HEK293T (cell line): ENCODE data around the gene HACD2.

Experiments used
- CTCF ChIA-PET: fragments of 350-600 bp; formaldehyde crosslinking; extraction: SDS; loops from one replicate; lab custom pipeline; 2021; ENCODE audit warnings: antibody characterized with exemption, inconsistent platforms; lab: Yijun Ruan, JAX
- POLR2A ChIA-PET: fragments of 350-600 bp; formaldehyde crosslinking; extraction: SDS; loops from one replicate; lab custom pipeline; 2020; ENCODE audit warnings: antibody characterized with exemption, inconsistent platforms; lab: Yijun Ruan, JAX
- DNase-seq: peaks from one replicate; pipeline ENCODE4 v3.0.0; 2012; ENCODE audit warnings: mixed read lengths; ENCODE audit errors: extremely low spot score
- ARNT ChIP-seq: fragments of 450-650 bp; IDR thresholded peaks from 2 replicates; pipeline ENCODE4 v1.6.1; 2017; ENCODE audit warnings: mild to moderate bottlenecking
- BHLHE40 ChIP-seq: fragments of 450-650 bp; IDR thresholded peaks from 2 replicates; pipeline ENCODE4 v1.6.1; 2016; ENCODE audit warnings: mild to moderate bottlenecking, moderate library complexity, borderline replicate concordance
- CTBP1 ChIP-seq: fragments of 450-650 bp; IDR thresholded peaks from 2 replicates; pipeline ENCODE4 v1.6.1; 2016; ENCODE audit warnings: borderline replicate concordance
- ELF4 ChIP-seq: fragments of 450-650 bp; IDR thresholded peaks from 2 replicates; pipeline ENCODE4 v1.6.1; 2017; ENCODE audit warnings: antibody characterized with exemption
- FOXA1 ChIP-seq: fragments of 450-650 bp; IDR thresholded peaks from 2 replicates; pipeline ENCODE4 v1.6.1; 2016; ENCODE audit warnings: mild to moderate bottlenecking
- FOXK2 ChIP-seq: fragments of 450-650 bp; IDR thresholded peaks from 2 replicates; pipeline ENCODE4 v1.6.1; 2016; ENCODE audit warnings: mild to moderate bottlenecking
- FOXM1 ChIP-seq: fragments of 450-650 bp; IDR thresholded peaks from 2 replicates; pipeline ENCODE4 v1.6.1; 2017; ENCODE audit warnings: mild to moderate bottlenecking, borderline replicate concordance
- HDGF ChIP-seq: fragments of 450-650 bp; IDR thresholded peaks from 2 replicates; pipeline ENCODE4 v1.6.1; 2017; ENCODE audit warnings: antibody characterized with exemption, borderline replicate concordance
- L3MBTL2 ChIP-seq: fragments of 450-650 bp; conservative IDR thresholded peaks from 2 replicates; pipeline ENCODE4 v1.6.1; 2016; ENCODE audit warnings: mild to moderate bottlenecking
- LEF1 ChIP-seq: fragments of 450-650 bp; IDR thresholded peaks from 2 replicates; pipeline ENCODE4 v1.6.1; 2017; ENCODE audit warnings: mild to moderate bottlenecking, borderline replicate concordance
- NFRKB ChIP-seq: fragments of 450-650 bp; IDR thresholded peaks from 2 replicates; pipeline ENCODE4 v1.6.1; 2016; ENCODE audit warnings: mild to moderate bottlenecking, moderate library complexity
- SP1 ChIP-seq: fragments of 450-650 bp; IDR thresholded peaks from 2 replicates; pipeline ENCODE4 v1.6.1; 2017
- SUZ12 ChIP-seq: fragments of 450-650 bp; IDR thresholded peaks from 2 replicates; pipeline ENCODE4 v1.6.1; 2016; ENCODE audit warnings: mild to moderate bottlenecking
- TARDBP ChIP-seq: fragments of 450-650 bp; IDR thresholded peaks from 2 replicates; pipeline ENCODE4 v1.6.1; 2016
- ZNF384 ChIP-seq: fragments of 450-650 bp; IDR thresholded peaks from 2 replicates; pipeline ENCODE4 v1.6.1; 2016
- TF ChIP-seq, protein P1 (sequence below): fragments of 450-650 bp; IDR thresholded peaks from 2 replicates; pipeline ENCODE4 v1.6.1; 2016

The HACD2 gene

DNA sequence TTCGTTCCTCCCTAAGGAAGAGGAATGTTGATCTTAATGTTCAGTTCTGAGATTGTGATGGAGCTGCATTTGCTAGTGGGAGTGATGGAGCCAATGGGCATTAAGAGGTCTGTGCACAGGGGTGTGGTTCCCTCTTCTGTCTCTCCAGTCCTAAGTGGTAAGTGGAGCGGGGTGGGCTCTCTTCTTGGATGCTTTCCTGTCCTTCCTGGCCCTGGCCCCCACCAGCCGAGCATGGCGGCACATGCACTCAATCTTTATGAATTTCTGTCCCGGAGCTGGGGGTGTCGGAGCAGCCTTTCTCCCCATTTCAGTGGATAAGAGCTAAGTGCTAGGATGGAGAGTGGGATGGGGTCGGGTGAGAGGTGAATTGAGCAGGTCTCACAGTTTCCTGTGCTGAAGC lies 98.4 kb downstream of the HACD2 start:
- CTCF ChIA-PET, result no interaction called here
- TF ChIP-seq BHLHE40 (no peak), FOXK2 (no peak), SUZ12 (no peak), CTBP1 (no peak), NFRKB (no peak), FOXA1 (no peak), TARDBP (no peak), FOXM1 (no peak), ELF4 (no peak), ZNF384 (no peak), ARNT (no peak), SP1 (no peak), LEF1 (no peak), HDGF (no peak), L3MBTL2 (no peak)
- TF ChIP-seq, protein P1, sequence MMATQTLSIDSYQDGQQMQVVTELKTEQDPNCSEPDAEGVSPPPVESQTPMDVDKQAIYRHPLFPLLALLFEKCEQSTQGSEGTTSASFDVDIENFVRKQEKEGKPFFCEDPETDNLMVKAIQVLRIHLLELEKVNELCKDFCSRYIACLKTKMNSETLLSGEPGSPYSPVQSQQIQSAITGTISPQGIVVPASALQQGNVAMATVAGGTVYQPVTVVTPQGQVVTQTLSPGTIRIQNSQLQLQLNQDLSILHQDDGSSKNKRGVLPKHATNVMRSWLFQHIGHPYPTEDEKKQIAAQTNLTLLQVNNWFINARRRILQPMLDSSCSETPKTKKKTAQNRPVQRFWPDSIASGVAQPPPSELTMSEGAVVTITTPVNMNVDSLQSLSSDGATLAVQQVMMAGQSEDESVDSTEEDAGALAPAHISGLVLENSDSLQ, result no peak
- DNase-seq, result no peak
- POLR2A ChIA-PET, result no interaction called here

GRCh38 chr3:123485551-123485950 lies 99.3 kb downstream of the HACD2 start:
- POLR2A ChIA-PET, result no interaction called here
- DNase-seq, result no peak
- CTCF ChIA-PET, result no interaction called here

DNA sequence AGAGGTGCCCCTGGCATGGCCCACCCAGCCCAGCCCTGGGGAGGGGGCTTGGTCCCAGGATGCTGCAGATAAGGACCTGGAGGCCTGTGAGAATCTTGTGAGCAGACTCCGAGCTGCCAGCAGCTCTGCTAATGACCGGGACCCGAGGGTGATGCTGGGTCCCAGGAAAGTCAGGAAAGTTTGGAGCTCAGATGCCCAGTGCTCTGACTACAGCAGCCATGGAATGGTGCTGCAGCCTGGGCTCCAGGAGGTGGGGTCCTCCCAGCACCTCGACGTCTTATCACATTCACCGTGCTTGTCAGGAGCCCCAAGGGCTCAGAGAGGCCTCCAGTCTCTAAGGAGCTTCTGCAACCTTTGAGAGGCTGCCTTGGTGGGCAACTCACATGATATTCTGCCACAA lies 101.7 kb downstream of the HACD2 start:
- TF ChIP-seq BHLHE40, result no peak
- TF ChIP-seq L3MBTL2, result no peak
- no peak for TF ChIP-seq FOXA1
- no peak for TF ChIP-seq FOXM1
- no peak for TF ChIP-seq ARNT
- TF ChIP-seq NFRKB, result no peak
- TF ChIP-seq CTBP1, result no peak
- ChIA-PET CTCF (no interaction called here), POLR2A (no interaction called here)
- no peak for DNase-seq

More at GRCh38 chr3:123485551-123485950, 99.3 kb downstream of the HACD2 start:
- no peak for TF ChIP-seq L3MBTL2
- no peak for TF ChIP-seq ELF4
- no peak for TF ChIP-seq ARNT
- TF ChIP-seq SP1, result no peak
- no peak for TF ChIP-seq ZNF384
- TF ChIP-seq TARDBP, result no peak
- no peak for TF ChIP-seq HDGF
- TF ChIP-seq SUZ12, result no peak
- no peak for TF ChIP-seq LEF1
- no peak for TF ChIP-seq FOXA1
- no peak for TF ChIP-seq FOXM1
- no peak for TF ChIP-seq FOXK2
- TF ChIP-seq, protein P1, result no peak
- no peak for TF ChIP-seq BHLHE40
- no peak for TF ChIP-seq CTBP1
- no peak for TF ChIP-seq NFRKB

DNA sequence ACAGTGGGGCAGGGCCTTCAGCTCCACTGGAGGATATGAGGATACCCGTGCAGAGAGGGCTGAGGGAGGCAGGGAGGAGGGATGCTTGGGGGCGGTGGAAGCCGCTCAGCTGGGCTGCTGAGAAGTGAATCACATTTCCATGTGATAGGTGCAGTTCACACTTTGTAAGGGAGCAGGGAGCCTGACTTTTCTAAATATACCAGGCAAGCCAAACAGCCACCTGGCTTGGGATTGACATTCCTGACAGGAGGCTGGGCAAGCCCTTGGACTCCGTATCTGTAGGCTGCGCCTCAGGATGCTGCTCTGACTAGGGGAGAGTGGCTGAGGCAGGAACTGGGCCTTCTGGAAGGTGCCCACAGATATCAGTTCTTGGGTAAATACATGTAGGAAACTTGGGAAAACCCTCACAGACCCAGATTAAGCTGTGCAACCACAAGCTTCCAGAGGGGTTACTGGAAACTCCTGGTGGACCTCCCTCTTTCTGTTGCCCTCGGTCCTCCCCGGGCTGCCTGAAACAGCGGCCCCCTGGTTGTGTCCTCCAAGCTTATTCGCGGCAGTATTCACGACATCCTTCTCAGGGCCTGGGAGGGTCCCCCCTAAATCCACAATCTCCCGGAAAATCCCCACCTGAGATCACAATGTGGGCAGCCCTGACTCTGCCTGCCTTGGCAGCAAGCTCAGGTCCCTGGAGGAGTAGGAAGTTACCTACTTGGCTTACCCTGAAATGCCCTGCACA lies 103.0 kb downstream of the HACD2 start:
- ChIA-PET POLR2A (no interaction called here), CTCF (no interaction called here)
- no peak for DNase-seq
- TF ChIP-seq NFRKB (no peak), TARDBP (no peak), ARNT (no peak), L3MBTL2 (no peak), FOXK2 (no peak), FOXM1 (no peak), FOXA1 (no peak), HDGF (no peak), SUZ12 (no peak), SP1 (no peak), ELF4 (no peak), LEF1 (no peak), CTBP1 (no peak), BHLHE40 (no peak), ZNF384 (no peak)
- TF ChIP-seq, protein P1, result no peak

GRCh38 chr3:123481071-123481470 lies 103.8 kb downstream of the HACD2 start:
- DNase-seq, result no peak
- POLR2A ChIA-PET, result no interaction called here
- no peak for TF ChIP-seq ELF4
- no peak for TF ChIP-seq HDGF
- no peak for TF ChIP-seq CTBP1
- CTCF ChIA-PET, result no interaction called here

DNA sequence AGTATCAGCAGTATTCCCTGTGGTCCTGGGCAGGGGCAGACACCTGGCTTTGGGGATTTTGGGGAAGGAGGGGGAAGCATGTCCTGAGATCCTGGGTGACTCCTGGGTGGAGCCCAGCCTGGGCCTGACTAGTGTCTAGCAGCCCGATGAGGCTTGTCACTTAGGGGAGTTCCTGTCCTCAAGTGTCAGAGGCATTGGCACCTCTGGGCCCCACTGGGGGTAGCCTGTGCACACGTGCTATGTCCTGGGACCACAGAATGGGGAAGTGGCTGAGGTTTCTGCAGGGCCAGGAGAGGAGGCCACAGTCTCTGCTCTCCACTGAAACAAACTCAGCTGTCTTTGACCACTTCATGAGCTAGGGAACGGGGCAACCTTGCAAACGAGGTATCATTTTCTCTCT lies 104.4 kb downstream of the HACD2 start:
- ChIA-PET POLR2A (no interaction called here), CTCF (no interaction called here)
- DNase-seq, result no peak
- TF ChIP-seq, protein P1, result no peak
- no peak for TF ChIP-seq L3MBTL2
- no peak for TF ChIP-seq SUZ12
- no peak for TF ChIP-seq ZNF384
- no peak for TF ChIP-seq ELF4
- TF ChIP-seq ARNT, result no peak
- TF ChIP-seq FOXM1, result no peak
